Activated naive CD4-positive, alpha-beta T cell treated with anti-CD3 and anti-CD28 coated beads, Interleukin-2, amount 50 U/mL, for 24 hours (primary cell): ENCODE measurements around the gene RASA4B.
"Not testable (repeated sequence)": the region's sequence is repeated elsewhere in the genome, so short reads cannot be mapped to it uniquely, and the experiment has no call there.

Experiments
- H3K27ac Mint-ChIP-seq: one replicate; pipeline ENCODE4 v1.8.0; 2021; ENCODE audit warnings: mild to moderate bottlenecking, mixed read lengths
- H3K27me3 Mint-ChIP-seq: one replicate; pipeline ENCODE4 v1.8.0; 2021; ENCODE audit warnings: mixed read lengths
- H3K36me3 Mint-ChIP-seq: one replicate; pipeline ENCODE4 v1.8.0; 2021; ENCODE audit warnings: mixed read lengths
- H3K4me1 Mint-ChIP-seq: one replicate; pipeline ENCODE4 v1.8.0; 2021; ENCODE audit warnings: mixed read lengths
- H3K4me3 Mint-ChIP-seq: one replicate; pipeline ENCODE4 v1.8.0; 2021; ENCODE audit warnings: mild to moderate bottlenecking, mixed read lengths
- H3K9me3 Mint-ChIP-seq: one replicate; pipeline ENCODE4 v1.8.0; 2021; ENCODE audit warnings: mixed read lengths

The RASA4B gene

GRCh38 chr7:102468478-102469350 is 48.9 kb downstream of the RASA4B start:
- Mint-ChIP-seq H3K36me3 (peaks cover 6% of the 10 kb centered on the region), H3K27ac (no peak overlapping the region), H3K4me3 (no peak overlapping the region)

GRCh38 chr7:102467581-102468477 is 49.7 kb downstream of the RASA4B start:
- Mint-ChIP-seq H3K4me3 (no peak overlapping the region), H3K9me3 (no peaks in the 10 kb centered on the region), H3K4me1 (peaks cover 19% of the 10 kb centered on the region), H3K27ac (no peak overlapping the region), H3K27me3 (no peaks in the 10 kb centered on the region), H3K36me3 (peaks cover 6% of the 10 kb centered on the region)

More at GRCh38 chr7:102468478-102469350, 48.9 kb downstream of the RASA4B start:
- Mint-ChIP-seq H3K27me3 (no peaks in the 10 kb centered on the region), H3K9me3 (no peaks in the 10 kb centered on the region), H3K4me1 (peaks cover 15% of the 10 kb centered on the region)

- no peaks in the 10 kb centered on the region for H3K9me3 Mint-ChIP-seq
- no peaks in the 10 kb centered on the region for H3K27me3 Mint-ChIP-seq
- H3K36me3 Mint-ChIP-seq, result peaks cover 3% of the 10 kb centered on the region
- H3K27ac Mint-ChIP-seq, result no peak overlapping the region
- peaks cover 28% of the 10 kb centered on the region for H3K4me1 Mint-ChIP-seq
- peak overlapping the region; percentile 92 for H3K4me3 Mint-ChIP-seq
These were observed 51.5 kb downstream of the RASA4B start for GRCh38 chr7:102466097-102466496.

GRCh38 chr7:102464577-102465280 is 52.8 kb downstream of the RASA4B start, which contains the start of the genes ALKBH4 and LRWD1:
Gene ALKBH4 (minus strand): TSS chr7:102464863. CDS start chr7:102464836, 27 bp downstream.
Gene LRWD1 (plus strand): TSS chr7:102464984. CDS start chr7:102465081, 97 bp downstream.
- no peaks in the 10 kb centered on the region for H3K9me3 Mint-ChIP-seq
- H3K4me3 Mint-ChIP-seq, result peak within 1 kb of the TSS; percentile 92
- peaks cover 3% of the 10 kb centered on the region for H3K36me3 Mint-ChIP-seq
- H3K27ac Mint-ChIP-seq, result peak within 1 kb of the TSS; percentile 90
- peaks cover 32% of the 10 kb centered on the region for H3K4me1 Mint-ChIP-seq
- no peaks in the 10 kb centered on the region for H3K27me3 Mint-ChIP-seq

GRCh38 chr7:102463841-102464576 is 53.6 kb downstream of the RASA4B start:
- H3K36me3 Mint-ChIP-seq, result peaks cover 3% of the 10 kb centered on the region
- H3K27ac Mint-ChIP-seq, result peak overlapping the region; percentile 90
- peaks cover 32% of the 10 kb centered on the region for H3K4me1 Mint-ChIP-seq
- no peaks in the 10 kb centered on the region for H3K27me3 Mint-ChIP-seq
- peak overlapping the region; percentile 92 for H3K4me3 Mint-ChIP-seq
- no peaks in the 10 kb centered on the region for H3K9me3 Mint-ChIP-seq

GRCh38 chr7:102460467-102460866 is 57.1 kb downstream of the RASA4B start:
- H3K27ac Mint-ChIP-seq, result peak overlapping the region; percentile 35

GRCh38 chr7:102459221-102459844 is 58.2 kb downstream of the RASA4B start:
- no peak overlapping the region for H3K4me3 Mint-ChIP-seq
- peaks cover 1% of the 10 kb centered on the region for H3K36me3 Mint-ChIP-seq

More at GRCh38 chr7:102460467-102460866, 57.1 kb downstream of the RASA4B start:
- Mint-ChIP-seq H3K9me3 (no peaks in the 10 kb centered on the region), H3K27me3 (no peaks in the 10 kb centered on the region), H3K4me3 (no peak overlapping the region), H3K36me3 (peaks cover 1% of the 10 kb centered on the region), H3K4me1 (peaks cover 22% of the 10 kb centered on the region)

GRCh38 chr7:102457352-102457924 is 60.1 kb downstream of the RASA4B start:
- peaks cover 1% of the 10 kb centered on the region for H3K36me3 Mint-ChIP-seq
- no peak overlapping the region for H3K27ac Mint-ChIP-seq
- peaks cover 9% of the 10 kb centered on the region for H3K4me1 Mint-ChIP-seq
- no peaks in the 10 kb centered on the region for H3K9me3 Mint-ChIP-seq
- H3K4me3 Mint-ChIP-seq, result no peak overlapping the region
- no peaks in the 10 kb centered on the region for H3K27me3 Mint-ChIP-seq

More at GRCh38 chr7:102459221-102459844, 58.2 kb downstream of the RASA4B start:
- Mint-ChIP-seq H3K27ac (no peak overlapping the region), H3K4me1 (peaks cover 22% of the 10 kb centered on the region), H3K9me3 (no peaks in the 10 kb centered on the region), H3K27me3 (no peaks in the 10 kb centered on the region)

GRCh38 chr7:102456327-102456726 is 61.2 kb downstream of the RASA4B start:
- peaks cover 1% of the 10 kb centered on the region for H3K36me3 Mint-ChIP-seq
- no peak overlapping the region for H3K4me3 Mint-ChIP-seq
- H3K27me3 Mint-ChIP-seq, result no peaks in the 10 kb centered on the region
- H3K9me3 Mint-ChIP-seq, result no peaks in the 10 kb centered on the region
- H3K4me1 Mint-ChIP-seq, result peaks cover 4% of the 10 kb centered on the region
- no peak overlapping the region for H3K27ac Mint-ChIP-seq

GRCh38 chr7:102455596-102455995 is 62.0 kb downstream of the RASA4B start:
- Mint-ChIP-seq H3K9me3 (no peaks in the 10 kb centered on the region), H3K27me3 (no peaks in the 10 kb centered on the region), H3K4me1 (peaks cover 1% of the 10 kb centered on the region), H3K36me3 (peaks cover 1% of the 10 kb centered on the region), H3K4me3 (no peak overlapping the region), H3K27ac (no peak overlapping the region)

- not testable (repeated sequence) for H3K4me3 Mint-ChIP-seq, H3K36me3 Mint-ChIP-seq, H3K4me1 Mint-ChIP-seq, H3K27me3 Mint-ChIP-seq, H3K27ac Mint-ChIP-seq, H3K9me3 Mint-ChIP-seq
These were observed 62.6 kb downstream of the RASA4B start for GRCh38 chr7:102454932-102455331.

- Mint-ChIP-seq H3K27me3 (no peaks in the 10 kb centered on the region), H3K27ac (no peak overlapping the region), H3K4me3 (no peak overlapping the region), H3K9me3 (no peaks in the 10 kb centered on the region), H3K4me1 (no peaks in the 10 kb centered on the region), H3K36me3 (peaks cover 1% of the 10 kb centered on the region)
These were observed 63.1 kb downstream of the RASA4B start for GRCh38 chr7:102454468-102454867.

- Mint-ChIP-seq H3K4me3 (no peak overlapping the region), H3K9me3 (no peaks in the 10 kb centered on the region), H3K27ac (no peak overlapping the region), H3K4me1 (no peaks in the 10 kb centered on the region), H3K27me3 (no peaks in the 10 kb centered on the region), H3K36me3 (peaks cover 1% of the 10 kb centered on the region)
These were observed 64.3 kb downstream of the RASA4B start for GRCh38 chr7:102453319-102453718.

GRCh38 chr7:102452451-102452850 is 65.1 kb downstream of the RASA4B start:
- H3K4me1 Mint-ChIP-seq, result no peaks in the 10 kb centered on the region
- H3K9me3 Mint-ChIP-seq, result no peaks in the 10 kb centered on the region
- no peak overlapping the region for H3K4me3 Mint-ChIP-seq
- no peak overlapping the region for H3K27ac Mint-ChIP-seq
- H3K36me3 Mint-ChIP-seq, result no peaks in the 10 kb centered on the region
- no peaks in the 10 kb centered on the region for H3K27me3 Mint-ChIP-seq
